Ureter (tissue), 1 donor: ENCODE measurements around the gene SPECC1. TPM values are rescaled to one million over a fixed set of nuclear protein-coding genes. Genes with fewer than 3 reads are reported as not detected.
"Not testable (repeated sequence)": the region's sequence is repeated elsewhere in the genome, so short reads cannot be mapped to it uniquely, and the experiment has no call there.

Experiments
- DNase-seq: peaks from one replicate; pipeline ENCODE4 v3.0.0-alpha.2; 2020; ENCODE audit warnings: low spot score
- total RNA-seq: library from RNA; stranded (reverse); gene quantifications from one replicate; pipeline ENCODE4 v1.2.4, GENCODE V29; 2023
- donor health status: DM: yes; HTN: yes; CAD: no.

SPECC1 gene
- total RNA-seq, 1 donor from 2014 or later = 26.2 TPM

GRCh38 chr17:20207262-20207985, 198.3 kb downstream of the SPECC1 start:
- no peak for DNase-seq

DNA sequence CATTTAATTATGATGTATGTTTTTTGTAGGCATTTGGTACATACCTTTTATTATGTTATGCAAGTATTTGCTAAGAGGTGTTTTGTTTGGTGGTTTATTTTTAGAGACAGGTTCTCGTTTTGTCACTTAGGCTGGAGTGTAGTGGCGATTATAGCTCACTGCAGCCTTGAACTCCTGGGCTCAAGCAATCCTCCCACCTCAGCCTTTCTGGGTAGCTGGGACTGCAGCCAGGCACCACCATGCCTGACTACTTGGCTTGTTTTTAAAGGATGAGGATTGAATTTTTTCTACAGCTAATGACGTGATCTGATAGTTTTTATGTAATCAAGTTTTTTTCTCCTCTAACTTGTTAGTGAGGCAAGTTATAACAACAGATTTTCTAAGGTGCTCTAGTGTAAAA, 199.6 kb downstream of the SPECC1 start:
- no peak for DNase-seq

- DNase-seq = no peak
Measured at GRCh38 chr17:20210180-20210579, 201.0 kb downstream of the SPECC1 start.

DNA sequence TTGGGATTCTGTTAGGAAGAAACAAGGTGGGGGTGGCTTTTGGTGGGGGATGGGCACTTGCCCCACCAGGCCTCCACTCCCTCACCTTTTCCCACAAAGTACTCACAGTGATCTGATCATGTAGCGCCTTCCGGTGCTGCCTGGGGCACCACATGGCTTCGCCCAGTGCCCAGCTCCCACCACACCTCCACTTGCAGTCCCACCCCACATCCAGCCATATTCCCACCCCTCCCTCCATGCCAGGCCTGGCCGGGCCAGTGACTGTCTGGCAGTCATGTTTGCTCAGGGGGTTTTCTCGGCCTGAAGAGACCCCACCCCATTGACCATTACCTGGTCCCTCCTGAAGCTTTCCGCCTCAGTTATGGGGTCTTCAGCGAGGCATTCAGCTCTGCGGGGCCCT, 201.5 kb downstream of the SPECC1 start:
- no peak for DNase-seq

- no peak for DNase-seq
Measured at GRCh38 chr17:20211246-20211645, 202.1 kb downstream of the SPECC1 start.

DNA sequence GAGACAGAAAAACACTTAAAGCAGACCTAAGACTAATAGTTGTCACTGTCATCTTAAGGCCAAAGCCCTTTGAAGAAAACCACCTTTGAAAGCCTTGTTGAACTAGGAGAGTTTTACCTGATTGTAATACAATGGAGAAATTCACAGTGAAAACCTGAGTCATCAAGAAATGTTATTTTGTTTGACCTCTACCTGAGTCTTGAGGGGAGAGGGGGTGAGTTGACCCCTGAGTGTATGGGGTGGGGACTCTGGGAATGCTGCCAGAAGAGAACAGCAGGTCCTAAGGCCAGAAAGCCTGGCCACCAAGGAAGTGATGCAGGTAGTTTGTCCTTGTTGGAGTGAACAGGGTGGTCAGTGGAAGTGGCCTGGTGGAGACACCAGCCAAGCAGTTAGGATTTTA, 204.3 kb downstream of the SPECC1 start:
- DNase-seq = no peak

GRCh38 chr17:20214794-20215193, 205.6 kb downstream of the SPECC1 start:
- no peak for DNase-seq

GRCh38 chr17:20216154-20216815, 207.1 kb downstream of the SPECC1 start:
- DNase-seq = no peak

- no peak for DNase-seq
Measured at GRCh38 chr17:20216853-20217252, 207.7 kb downstream of the SPECC1 start.

DNA sequence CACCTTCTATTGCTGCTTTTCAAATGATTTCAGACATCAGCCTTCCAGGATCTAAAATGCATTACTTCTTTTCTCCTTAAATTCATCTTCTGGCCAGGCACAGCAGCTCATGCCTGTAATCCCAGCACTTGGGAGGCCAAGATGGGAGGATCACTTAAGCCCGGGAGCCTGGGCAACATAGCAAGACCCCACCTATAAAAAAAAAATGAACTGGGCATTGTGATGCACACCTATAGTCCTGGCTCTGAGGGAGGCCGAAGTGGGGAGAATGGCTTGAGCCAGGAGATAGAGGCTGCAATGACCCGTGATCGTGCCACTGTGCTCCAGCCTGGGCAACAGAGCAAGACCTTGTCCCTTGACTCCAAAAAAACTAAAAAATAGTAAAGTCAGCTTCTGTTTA, 208.5 kb downstream of the SPECC1 start:
- DNase-seq = no peak

- DNase-seq = no peak
Measured at GRCh38 chr17:20218272-20218671, 209.1 kb downstream of the SPECC1 start.

DNA sequence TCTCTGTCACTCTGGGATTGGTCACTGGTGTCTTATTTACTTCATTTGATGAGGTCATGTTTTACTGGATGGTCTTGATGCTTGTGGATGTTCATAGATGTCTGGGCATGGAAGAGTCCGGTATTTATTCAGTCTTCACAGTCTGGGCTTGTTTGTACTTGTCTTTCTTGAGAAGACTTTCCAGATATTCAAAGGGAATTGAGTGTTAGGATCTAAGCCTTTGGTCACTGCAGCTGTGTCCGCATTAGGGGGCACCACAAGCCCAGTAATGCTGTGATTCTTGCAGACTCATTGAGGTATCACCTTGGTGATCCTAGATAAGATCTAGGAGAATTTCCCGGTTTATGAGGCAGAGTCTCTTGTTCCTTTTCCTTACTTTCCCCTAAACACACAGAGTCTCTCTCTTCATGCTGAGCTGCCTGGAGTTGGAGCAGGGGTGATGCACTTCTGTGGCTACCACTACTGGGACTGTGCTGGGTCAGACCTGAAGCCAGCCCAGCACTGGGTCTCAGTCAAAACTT, 214.7 kb downstream of the SPECC1 start:
- no peak for DNase-seq

GRCh38 chr17:20224379-20224778, 215.2 kb downstream of the SPECC1 start:
- no peak for DNase-seq

- no peak for DNase-seq
Measured at GRCh38 chr17:20225162-20226115, 216.3 kb downstream of the SPECC1 start.

- DNase-seq = peak; percentile 74
Measured at GRCh38 chr17:20226814-20227482, 217.8 kb downstream of the SPECC1 start.

DNA sequence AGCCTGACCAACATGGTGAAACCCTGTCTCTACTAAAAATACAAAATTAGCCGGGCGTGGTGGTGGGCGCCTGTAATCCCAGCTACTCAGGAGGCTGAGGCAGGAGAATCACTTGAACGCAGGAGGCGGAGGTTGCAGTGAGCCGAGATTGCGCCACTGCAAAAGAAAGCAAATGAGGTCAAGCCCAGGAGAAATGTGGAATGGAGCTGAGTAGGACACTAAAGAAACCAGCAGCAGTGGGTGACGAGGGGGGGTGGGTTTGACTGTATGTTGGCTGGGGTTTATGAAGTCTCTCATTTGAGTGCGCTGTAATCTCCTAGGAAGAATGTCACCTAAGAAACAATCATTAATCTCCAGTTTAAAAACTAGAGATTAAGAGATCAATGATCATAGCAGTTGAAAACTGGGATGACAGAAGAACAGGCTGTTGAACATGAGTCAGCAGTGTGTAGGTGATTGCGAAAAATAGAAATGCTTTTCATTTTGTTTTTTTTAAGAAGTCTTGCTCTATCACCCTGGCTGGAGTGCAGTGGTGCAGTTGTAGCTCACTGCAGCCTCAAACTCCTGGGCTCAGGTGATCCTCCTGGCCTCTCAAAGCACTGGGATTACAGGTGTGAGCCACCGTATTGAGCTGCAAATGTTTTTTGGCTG, 218.7 kb downstream of the SPECC1 start:
- DNase-seq = not testable (repeated sequence)

GRCh38 chr17:20228410-20228809, 219.3 kb downstream of the SPECC1 start:
- no peak for DNase-seq

DNA sequence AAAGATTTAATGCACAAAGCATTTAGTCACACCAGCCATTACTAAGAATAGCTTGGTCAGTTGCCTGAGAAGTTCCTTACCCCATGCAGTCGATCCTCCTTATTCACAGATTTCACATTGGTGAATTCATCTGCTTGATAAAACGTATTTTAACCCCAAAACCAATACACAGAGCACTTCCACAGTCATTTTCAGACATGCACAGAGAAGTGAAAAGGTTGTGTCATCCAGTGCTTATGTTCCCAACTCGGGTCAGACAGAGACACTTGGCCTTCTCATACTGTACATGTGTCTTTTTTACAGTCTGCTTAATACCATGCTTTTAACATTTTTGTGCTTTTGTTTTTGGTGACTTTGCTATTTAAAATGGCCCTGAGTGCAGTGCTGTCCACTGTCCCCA, 219.7 kb downstream of the SPECC1 start:
- DNase-seq = no peak

- DNase-seq = no peak
Measured at GRCh38 chr17:20230924-20231323, 221.8 kb downstream of the SPECC1 start.

GRCh38 chr17:20232611-20233010, 223.5 kb downstream of the SPECC1 start:
- no peak for DNase-seq

DNA sequence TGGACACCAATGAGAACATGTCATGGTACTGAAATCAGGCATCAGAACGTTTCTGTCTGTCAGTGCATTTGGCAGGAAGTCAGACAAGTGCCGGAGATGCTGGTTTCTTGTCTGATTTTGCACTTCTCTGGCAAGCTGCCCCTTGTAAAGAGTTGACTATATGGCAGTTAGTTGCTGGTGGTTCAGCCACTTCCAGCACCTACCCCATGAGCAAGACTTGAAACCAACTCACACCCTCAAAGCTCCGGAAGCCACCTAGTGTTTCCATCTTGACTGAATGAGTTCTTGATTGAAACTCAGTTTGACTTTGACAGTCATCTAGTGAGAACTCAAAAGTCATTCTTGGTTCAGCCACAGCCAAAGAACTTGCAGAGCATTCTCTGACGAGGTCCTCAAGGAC, 225.1 kb downstream of the SPECC1 start:
- DNase-seq = no peak
